GM13977 (cell line): ENCODE data around the gene ELAPOR1.

Experiments used
- DNase-seq: peaks from one replicate; pipeline ENCODE4 v3.0.0; 2012; ENCODE audit warnings: low spot score
- in situ Hi-C: fragments of 300-500 bp; cut with MboI; formaldehyde crosslinking; loops from one replicate; pipeline ENCODE4 v1.12.0; 2022; ENCODE audit warnings: low sequenced_read_pairs, low pct_unique_long_range_greater_than_20kb, mixed read lengths, inconsistent platforms; ENCODE audit not compliant: unreplicated experiment
- TF ChIP-seq, protein P1 (sequence below): IDR thresholded peaks from 2 replicates; pipeline ENCODE4 v1.5.1; 2012; ENCODE audit warnings: mild to moderate bottlenecking, control low read depth; ENCODE audit not compliant: insufficient read depth; ENCODE audit errors: extremely low read depth, missing control alignments

Gene ELAPOR1

DNA sequence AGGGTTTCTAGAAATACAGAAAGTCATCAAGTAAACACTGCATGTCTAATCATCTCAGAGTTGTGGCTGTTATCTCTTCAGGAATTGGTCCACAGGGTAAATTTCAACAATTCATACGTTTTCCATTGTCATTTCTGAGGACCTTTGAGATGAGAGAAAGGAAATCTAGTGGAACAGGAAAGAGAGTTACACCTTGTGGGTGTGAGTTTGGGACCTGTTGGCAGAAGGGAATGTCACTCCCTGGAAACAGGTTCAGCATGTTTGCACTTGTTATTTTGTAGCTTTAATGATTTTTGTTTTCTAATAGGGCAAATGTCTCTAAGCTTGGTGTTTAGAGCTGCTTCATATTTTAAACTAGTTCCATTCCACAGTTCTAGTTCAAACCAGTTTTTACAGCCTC, 17.8 kb upstream of the ELAPOR1 start:
- TF ChIP-seq, protein P1, sequence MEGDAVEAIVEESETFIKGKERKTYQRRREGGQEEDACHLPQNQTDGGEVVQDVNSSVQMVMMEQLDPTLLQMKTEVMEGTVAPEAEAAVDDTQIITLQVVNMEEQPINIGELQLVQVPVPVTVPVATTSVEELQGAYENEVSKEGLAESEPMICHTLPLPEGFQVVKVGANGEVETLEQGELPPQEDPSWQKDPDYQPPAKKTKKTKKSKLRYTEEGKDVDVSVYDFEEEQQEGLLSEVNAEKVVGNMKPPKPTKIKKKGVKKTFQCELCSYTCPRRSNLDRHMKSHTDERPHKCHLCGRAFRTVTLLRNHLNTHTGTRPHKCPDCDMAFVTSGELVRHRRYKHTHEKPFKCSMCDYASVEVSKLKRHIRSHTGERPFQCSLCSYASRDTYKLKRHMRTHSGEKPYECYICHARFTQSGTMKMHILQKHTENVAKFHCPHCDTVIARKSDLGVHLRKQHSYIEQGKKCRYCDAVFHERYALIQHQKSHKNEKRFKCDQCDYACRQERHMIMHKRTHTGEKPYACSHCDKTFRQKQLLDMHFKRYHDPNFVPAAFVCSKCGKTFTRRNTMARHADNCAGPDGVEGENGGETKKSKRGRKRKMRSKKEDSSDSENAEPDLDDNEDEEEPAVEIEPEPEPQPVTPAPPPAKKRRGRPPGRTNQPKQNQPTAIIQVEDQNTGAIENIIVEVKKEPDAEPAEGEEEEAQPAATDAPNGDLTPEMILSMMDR, result no peak
- DNase-seq, result no peak
- in situ Hi-C loops, result no loop called here

DNA sequence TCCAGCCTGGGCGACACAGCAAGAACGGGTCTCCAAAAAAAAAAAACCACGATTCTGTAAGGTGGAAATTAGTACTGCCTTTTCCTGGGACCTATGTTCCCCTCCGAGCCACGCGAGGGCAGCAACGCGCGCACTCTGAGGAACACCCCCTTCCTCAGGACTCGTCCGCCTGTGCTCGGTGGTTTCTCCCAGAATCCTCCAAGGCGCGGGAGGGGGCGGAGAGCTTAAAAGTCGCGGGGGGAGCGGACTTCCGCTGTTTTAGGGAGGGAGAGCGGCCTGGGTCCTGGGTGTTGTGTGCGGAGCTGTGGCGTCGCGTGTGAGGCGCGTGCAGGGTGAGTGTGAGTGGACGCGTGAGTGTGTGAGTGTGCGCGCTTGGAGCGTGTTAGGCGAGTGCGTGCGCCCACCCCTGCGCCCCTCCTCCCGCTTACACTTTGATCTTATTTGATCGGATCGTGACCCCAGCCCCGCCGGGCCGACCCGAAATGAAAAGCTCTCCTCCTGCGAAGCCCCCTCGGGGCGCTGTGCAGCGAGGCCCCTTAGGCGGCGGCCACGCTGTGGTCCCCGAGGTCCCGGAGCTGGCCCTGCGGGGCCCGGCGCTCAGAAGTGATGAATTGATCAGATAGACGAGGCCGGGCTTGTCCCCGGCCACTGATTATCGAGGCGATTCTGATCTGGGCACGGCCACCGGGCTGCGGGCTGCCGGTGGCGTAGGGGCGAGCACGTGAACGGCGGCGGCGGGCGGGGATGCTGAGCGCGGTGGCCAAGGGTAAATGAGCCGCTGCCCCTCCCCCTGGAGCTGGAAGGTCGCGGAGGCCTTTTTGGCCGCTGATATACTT, 13.8 kb upstream of the ELAPOR1 start:
- TF ChIP-seq, protein P1, result peak; percentile 87
- in situ Hi-C loops, result no loop called here
- DNase-seq, result peak; percentile 94

DNA sequence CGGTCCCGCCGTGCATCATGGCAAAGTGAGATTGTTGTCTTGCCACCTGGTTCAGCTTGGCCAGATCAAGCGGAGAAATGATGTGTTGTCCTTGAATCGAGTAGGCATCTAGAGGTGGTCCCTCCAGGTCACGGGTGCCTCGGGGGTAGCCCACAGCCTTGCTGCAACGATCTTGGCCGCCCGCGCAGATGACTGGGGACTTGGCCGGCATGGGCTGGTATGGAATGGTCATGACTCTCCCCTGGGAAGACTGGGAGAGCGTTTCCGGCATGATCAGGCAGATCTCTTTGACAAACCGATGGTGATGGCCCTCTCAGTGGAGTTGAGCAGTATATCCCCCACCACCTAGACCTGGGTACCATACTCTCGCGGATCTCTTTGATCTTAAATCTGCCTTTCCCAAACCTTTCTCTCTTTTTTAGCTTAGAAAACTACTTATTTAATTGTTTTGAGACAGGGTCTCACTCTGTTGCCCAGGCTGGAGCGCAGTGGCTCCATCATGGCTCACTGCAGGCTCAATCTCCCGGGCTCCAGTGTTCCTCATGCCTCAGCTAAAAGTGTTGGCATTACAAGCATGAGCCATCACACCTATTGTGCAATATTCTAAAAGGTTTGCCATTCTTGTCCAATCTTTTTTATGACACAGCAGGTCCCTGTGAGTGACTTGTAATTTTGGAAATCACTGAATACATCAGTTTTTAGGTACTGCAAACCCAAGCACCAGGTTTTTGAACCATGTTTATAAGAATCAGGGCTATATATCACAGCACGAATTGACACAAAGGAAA, 9.4 kb upstream of the ELAPOR1 start:
- no peak for DNase-seq
- in situ Hi-C loops, result no loop called here
- TF ChIP-seq, protein P1, result no peak

DNA sequence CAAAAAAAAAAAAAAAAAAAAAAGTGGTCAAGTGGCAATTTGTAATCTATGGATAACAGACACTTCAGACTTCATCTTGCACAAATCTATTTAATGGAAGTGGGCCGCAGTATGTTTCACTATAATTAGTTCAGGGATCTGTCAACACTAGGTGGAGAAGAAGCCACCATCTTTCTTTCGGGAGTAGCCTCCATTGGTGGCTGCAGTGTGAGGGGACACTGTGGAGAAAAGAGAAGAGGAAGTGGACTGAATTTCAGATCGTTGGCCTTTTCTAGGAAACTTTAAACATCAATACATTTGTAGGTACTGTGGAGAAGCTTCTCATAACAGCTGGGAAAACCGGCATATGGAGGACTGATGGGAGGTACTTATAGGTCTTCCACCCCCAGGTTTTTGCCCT, 8.0 kb upstream of the ELAPOR1 start:
- in situ Hi-C loops, result no loop called here
- TF ChIP-seq, protein P1, result no peak
- no peak for DNase-seq

- TF ChIP-seq, protein P1, result no peak
- no peak for DNase-seq
- in situ Hi-C loops, result no loop called here
Observed at GRCh38 chr1:109107785-109108184, 6.1 kb upstream of the ELAPOR1 start.

GRCh38 chr1:109109906-109110305, 4.0 kb upstream of the ELAPOR1 start:
- DNase-seq, result no peak
- TF ChIP-seq, protein P1, result no peak
- in situ Hi-C loops, result no loop called here
